ENCODE measurements around the gene SRGAP3. TPM values are rescaled to one million over a fixed set of nuclear protein-coding genes. Genes with fewer than 3 reads are reported as not detected.

Gene SRGAP3
- total and polyA plus RNA-seq, 7 donors, result 0.69 to 7.7 (median 5.8) TPM

DNA sequence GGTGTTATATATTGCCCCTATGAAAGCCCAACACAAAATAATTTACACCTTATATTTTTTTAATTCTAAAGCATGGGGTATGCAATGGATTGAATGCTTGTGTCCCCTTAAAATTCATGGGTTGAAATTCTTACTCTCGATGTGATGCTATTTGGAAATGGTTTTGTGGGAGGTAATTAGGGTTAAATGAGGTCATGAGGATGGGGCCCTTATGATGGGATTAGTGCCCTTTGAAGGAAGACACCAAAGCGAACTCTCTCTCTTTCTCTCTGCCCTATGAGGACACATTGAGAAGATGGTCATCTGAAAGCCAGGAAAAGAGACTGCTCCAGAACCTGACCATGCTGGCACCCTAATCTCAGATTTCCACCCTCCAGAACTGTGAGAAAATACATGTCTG is 7.6 kb upstream of the SRGAP3 start:
- TF ChIP-seq POLR2A (IDR thresholded peaks at IDR 0.05) (no peak), EP300 (IDR thresholded peaks at IDR 0.05) (no peak)
- no peak for DNase-seq
- H3K9me3 ChIP-seq, result peaks cover 0 to 3% (median 0%) of the 10 kb centered on the region in 4 donors
- 91 to 95% methylated on average over 2 of the region's 2 CpGs for WGBS, 2 donors
- H3K27ac ChIP-seq, result no peak overlapping the region
- no peaks in the 10 kb centered on the region for H3K27me3 ChIP-seq
- no peaks in the 10 kb centered on the region for H3K36me3 ChIP-seq
- intact Hi-C loops (cut with DNase I), result no loop called here
- no peaks in the 10 kb centered on the region for H3K4me1 ChIP-seq
- H3K4me3 ChIP-seq, result no peak overlapping the region

DNA sequence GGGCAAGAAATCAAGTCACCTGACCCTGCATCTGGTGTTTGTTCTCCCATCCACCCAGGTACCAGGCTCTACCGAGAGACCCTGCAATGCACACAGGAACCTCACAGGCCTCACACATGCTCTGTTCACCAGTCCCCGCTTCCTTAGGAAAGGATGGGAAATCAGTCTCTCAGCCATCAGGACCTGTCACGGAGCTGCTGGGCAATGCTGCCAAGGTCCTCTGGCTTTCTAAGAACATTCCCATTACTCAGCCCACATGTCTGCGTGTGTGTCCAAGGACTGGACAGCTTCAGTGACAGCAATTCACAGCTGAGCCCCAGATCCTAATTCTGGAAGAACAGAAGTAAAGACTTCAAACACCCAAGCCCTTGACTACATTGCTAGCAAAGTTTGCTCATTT is 6.5 kb upstream of the SRGAP3 start:
- H3K9me3 ChIP-seq, result peaks cover 0 to 3% (median 0%) of the 10 kb centered on the region in 4 donors
- TF ChIP-seq POLR2AphosphoS5 (IDR thresholded peaks at IDR 0.05), result no peak
- no peak for TF ChIP-seq CTCF (IDR thresholded peaks at IDR 0.05)
- no peak for TF ChIP-seq POLR2A (IDR thresholded peaks at IDR 0.05)
- no peak for TF ChIP-seq EP300 (IDR thresholded peaks at IDR 0.05)
- H3K4me1 ChIP-seq, result no peaks in the 10 kb centered on the region
- H3K4me3 ChIP-seq, result no peak overlapping the region
- no peak for DNase-seq
- intact Hi-C loops (cut with DNase I), result no loop called here
- no peak overlapping the region for H3K27ac ChIP-seq
- H3K36me3 ChIP-seq, result no peaks in the 10 kb centered on the region
- H3K27me3 ChIP-seq, result no peaks in the 10 kb centered on the region
- 91 to 93% methylated on average over 4 of the region's 4 CpGs for WGBS, 2 donors

DNA sequence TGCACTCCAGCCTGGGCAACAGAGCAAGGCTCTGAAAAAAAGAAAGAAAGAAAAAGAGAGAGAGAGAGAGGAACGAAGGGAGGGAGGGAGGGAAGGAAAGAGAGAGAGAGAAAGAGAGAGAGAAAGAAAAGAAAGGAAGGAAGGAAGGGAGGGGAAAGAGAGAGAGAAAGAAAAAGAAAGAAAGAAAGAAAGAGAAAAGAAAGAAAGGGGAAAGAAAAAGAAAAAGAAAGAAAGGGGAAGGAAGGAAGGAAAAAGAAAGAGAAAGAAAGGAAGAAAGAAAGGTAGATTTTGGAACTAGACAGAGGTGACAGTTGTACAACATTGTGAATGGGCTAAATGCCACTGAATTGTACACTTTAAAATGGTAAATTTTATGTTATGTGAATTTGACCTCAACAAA is 5.3 kb upstream of the SRGAP3 start:
- TF ChIP-seq POLR2A (IDR thresholded peaks at IDR 0.05) (no peak), POLR2AphosphoS5 (IDR thresholded peaks at IDR 0.05) (no peak)
- peaks cover 0 to 3% (median 0%) of the 10 kb centered on the region in 4 donors for H3K9me3 ChIP-seq
- 69 to 81% methylated on average over 1 of the region's 1 CpG for WGBS, 2 donors
- H3K27me3 ChIP-seq, result no peaks in the 10 kb centered on the region
- no peak overlapping the region for H3K4me3 ChIP-seq
- intact Hi-C loops (cut with DNase I), result no loop called here
- no peak for DNase-seq
- peaks cover 0 to 6% (median 5%) of the 10 kb centered on the region in 4 donors for H3K4me1 ChIP-seq
- no peak overlapping the region for H3K27ac ChIP-seq
- no peaks in the 10 kb centered on the region for H3K36me3 ChIP-seq

- H3K9me3 ChIP-seq, result peaks cover 0 to 3% (median 0%) of the 10 kb centered on the region in 4 donors
- H3K27ac ChIP-seq, result no peak overlapping the region
- 63 to 72% methylated on average over 7 of the region's 7 CpGs for WGBS, 2 donors
- no peak for DNase-seq
- H3K4me3 ChIP-seq, result no peak overlapping the region
- no peak for TF ChIP-seq POLR2AphosphoS5 (IDR thresholded peaks at IDR 0.05)
- no peak for TF ChIP-seq EP300 (IDR thresholded peaks at IDR 0.05)
- no peak for TF ChIP-seq CTCF (IDR thresholded peaks at IDR 0.05)
- TF ChIP-seq POLR2A (IDR thresholded peaks at IDR 0.05), result no peak
- H3K36me3 ChIP-seq, result no peaks in the 10 kb centered on the region
- no peaks in the 10 kb centered on the region for H3K27me3 ChIP-seq
- intact Hi-C loops (cut with DNase I), result no loop called here
- H3K4me1 ChIP-seq, result peaks cover 0 to 18% (median 14%) of the 10 kb centered on the region in 4 donors
Observed at GRCh38 chr3:9253327-9253726, 3.9 kb upstream of the SRGAP3 start.

GRCh38 chr3:9251055-9251786 is 1.8 kb upstream of the SRGAP3 start:
- WGBS, 2 donors, result 87 to 91% methylated on average over 10 of the region's 10 CpGs
- peaks cover 0 to 20% (median 16%) of the 10 kb centered on the region in 4 donors for H3K4me1 ChIP-seq
- DNase-seq, result no peak
- no peak overlapping the region for H3K27ac ChIP-seq
- no peaks in the 10 kb centered on the region for H3K27me3 ChIP-seq
- H3K9me3 ChIP-seq, result no peaks in the 10 kb centered on the region
- TF ChIP-seq POLR2AphosphoS5 (IDR thresholded peaks at IDR 0.05) (no peak), POLR2A (IDR thresholded peaks at IDR 0.05) (no peak), EP300 (IDR thresholded peaks at IDR 0.05) (no peak), CTCF (IDR thresholded peaks at IDR 0.05) (no peak)
- intact Hi-C loops (cut with DNase I), result no loop called here
- no peaks in the 10 kb centered on the region for H3K36me3 ChIP-seq
- H3K4me3 ChIP-seq, result no peak overlapping the region
